HL-60/S4 treated with phorbol 12-myristate 13-acetate at 8.2 ng/mL for 4 days and 3 days (cell line): ENCODE results near the gene SPON1.
"Not testable (repeated sequence)": the region's sequence is repeated elsewhere in the genome, so short reads cannot be mapped to it uniquely, and the experiment has no call there.

Experiments used
- in situ Hi-C: fragments of 300-500 bp; cut with MboI; formaldehyde crosslinking; loops from 2 replicates; pipeline ENCODE4 v1.15.0; 2022; ENCODE audit warnings: low sequenced_read_pairs

SPON1 gene

GRCh38 chr11:13974631-13975030, 12.1 kb downstream of the SPON1 start:
- in situ Hi-C loops, result no loop called here

GRCh38 chr11:13983081-13983751, 20.7 kb downstream of the SPON1 start:
- in situ Hi-C loops, result no loop called here

GRCh38 chr11:13984616-13985450, 22.3 kb downstream of the SPON1 start:
- in situ Hi-C loops, result no loop called here

GRCh38 chr11:13986695-13987094, 24.2 kb downstream of the SPON1 start:
- in situ Hi-C loops, result not testable (repeated sequence)

- in situ Hi-C loops, result not testable (repeated sequence)
Observed at GRCh38 chr11:13992158-13992856, 29.8 kb downstream of the SPON1 start.

- in situ Hi-C loops, result no loop called here
Observed at GRCh38 chr11:13993096-13993765, 30.7 kb downstream of the SPON1 start.

- in situ Hi-C loops, result no loop called here
Observed at GRCh38 chr11:13997881-13998280, 35.4 kb downstream of the SPON1 start.

- in situ Hi-C loops, result no loop called here
Observed at GRCh38 chr11:13999704-14000103, 37.2 kb downstream of the SPON1 start.

GRCh38 chr11:14001597-14001996, 39.1 kb downstream of the SPON1 start:
- in situ Hi-C loops, result no loop called here

- in situ Hi-C loops, result no loop called here
Observed at GRCh38 chr11:14007566-14007965, 45.0 kb downstream of the SPON1 start.

- in situ Hi-C loops, result no loop called here
Observed at GRCh38 chr11:14010665-14011064, 48.1 kb downstream of the SPON1 start.

GRCh38 chr11:14012846-14013245, 50.3 kb downstream of the SPON1 start:
- in situ Hi-C loops, result no loop called here

- in situ Hi-C loops, result no loop called here
Observed at GRCh38 chr11:14015711-14016110, 53.2 kb downstream of the SPON1 start.

GRCh38 chr11:14018441-14018840, 55.9 kb downstream of the SPON1 start:
- in situ Hi-C loops, result no loop called here

- in situ Hi-C loops, result no loop called here
Observed at GRCh38 chr11:14021738-14022137, 59.2 kb downstream of the SPON1 start.

- in situ Hi-C loops, result no loop called here
Observed at GRCh38 chr11:14022251-14022650, 59.7 kb downstream of the SPON1 start.

GRCh38 chr11:14022821-14023220, 60.3 kb downstream of the SPON1 start:
- in situ Hi-C loops, result no loop called here

GRCh38 chr11:14026961-14027360, 64.4 kb downstream of the SPON1 start:
- in situ Hi-C loops, result no loop called here

GRCh38 chr11:14027525-14027924, 65.0 kb downstream of the SPON1 start:
- in situ Hi-C loops, result no loop called here

- in situ Hi-C loops, result no loop called here
Observed at GRCh38 chr11:14029440-14029839, 66.9 kb downstream of the SPON1 start.
